Dendritic cell treated with granulocyte-macrophage colony-stimulating factor and Interleukin-4, amounts not matched to agents 40 ng/mL and 50 ng/mL, for 4 days (primary cell): Measurements from ENCODE around the gene ABCA5.

Source experiments
- H3K27ac Mint-ChIP-seq: one replicate; pipeline ENCODE4 v1.8.0; 2022; ENCODE audit warnings: mild to moderate bottlenecking, mixed read lengths
- H3K27me3 Mint-ChIP-seq: one replicate; pipeline ENCODE4 v1.8.0; 2022; ENCODE audit warnings: mild to moderate bottlenecking, mixed read lengths
- H3K36me3 Mint-ChIP-seq: one replicate; pipeline ENCODE4 v1.8.0; 2022; ENCODE audit warnings: low read depth, mixed read lengths
- H3K4me1 Mint-ChIP-seq: one replicate; pipeline ENCODE4 v1.8.0; 2022; ENCODE audit warnings: low read depth, mixed read lengths
- H3K4me3 Mint-ChIP-seq: one replicate; pipeline ENCODE4 v1.8.0; 2022; ENCODE audit warnings: mild to moderate bottlenecking, moderate library complexity, mixed read lengths
- H3K9me3 Mint-ChIP-seq: one replicate; pipeline ENCODE4 v1.8.0; 2022; ENCODE audit warnings: mixed read lengths
- intact Hi-C: fragments of 100-400 bp; cut with micrococcal nuclease; formaldehyde crosslinking; loops from one replicate; pipeline ENCODE4 v1.15.0; 2022

Gene ABCA5

GRCh38 chr17:69327060-69327831 is at the start of gene ABCA5:
TSS of gene ABCA5 (minus strand) at chr17:69327133. CDS start at chr17:69314415, 12,718 bp downstream.
- intact Hi-C loops = loop anchor here (2.0 kb wide), 1 partner anchor 68 kb away; no protein-coding TSS in a partner anchor
- peak within 1 kb of the TSS; percentile 91 for H3K27ac Mint-ChIP-seq
- H3K9me3 Mint-ChIP-seq = no peaks in the 10 kb centered on the region
- peak within 1 kb of the TSS; percentile 96 for H3K4me3 Mint-ChIP-seq
- H3K36me3 Mint-ChIP-seq = peaks cover 8% of the 10 kb centered on the region
- peaks cover 21% of the 10 kb centered on the region for H3K27me3 Mint-ChIP-seq
- H3K4me1 Mint-ChIP-seq = peaks cover 33% of the 10 kb centered on the region

GRCh38 chr17:69375229-69375628 is 48.3 kb upstream of the ABCA5 start:
- no peak overlapping the region for H3K27ac Mint-ChIP-seq

GRCh38 chr17:69373069-69373468 is 46.1 kb upstream of the ABCA5 start:
- no peaks in the 10 kb centered on the region for H3K9me3 Mint-ChIP-seq
- peaks cover 19% of the 10 kb centered on the region for H3K27me3 Mint-ChIP-seq
- H3K4me3 Mint-ChIP-seq = no peak overlapping the region
- no peaks in the 10 kb centered on the region for H3K36me3 Mint-ChIP-seq
- peaks cover 27% of the 10 kb centered on the region for H3K4me1 Mint-ChIP-seq
- intact Hi-C loops = no loop called here
- no peak overlapping the region for H3K27ac Mint-ChIP-seq

More at GRCh38 chr17:69375229-69375628, 48.3 kb upstream of the ABCA5 start:
- H3K4me3 Mint-ChIP-seq = no peak overlapping the region
- H3K36me3 Mint-ChIP-seq = no peaks in the 10 kb centered on the region
- peaks cover 13% of the 10 kb centered on the region for H3K27me3 Mint-ChIP-seq
- intact Hi-C loops = no loop called here
- H3K4me1 Mint-ChIP-seq = peaks cover 27% of the 10 kb centered on the region
- H3K9me3 Mint-ChIP-seq = no peaks in the 10 kb centered on the region

GRCh38 chr17:69367298-69367697 is 40.4 kb upstream of the ABCA5 start:
- Mint-ChIP-seq H3K36me3 (no peaks in the 10 kb centered on the region), H3K27ac (no peak overlapping the region), H3K4me3 (no peak overlapping the region), H3K27me3 (peaks cover 18% of the 10 kb centered on the region), H3K9me3 (no peaks in the 10 kb centered on the region), H3K4me1 (peaks cover 17% of the 10 kb centered on the region)
- intact Hi-C loops = no loop called here

- peaks cover 8% of the 10 kb centered on the region for H3K27me3 Mint-ChIP-seq
- no peaks in the 10 kb centered on the region for H3K9me3 Mint-ChIP-seq
- H3K36me3 Mint-ChIP-seq = no peaks in the 10 kb centered on the region
- no peak overlapping the region for H3K27ac Mint-ChIP-seq
- peaks cover 4% of the 10 kb centered on the region for H3K4me1 Mint-ChIP-seq
- no peak overlapping the region for H3K4me3 Mint-ChIP-seq
- intact Hi-C loops = no loop called here
Measured at GRCh38 chr17:69363488-69364210, 36.7 kb upstream of the ABCA5 start.

- Mint-ChIP-seq H3K4me1 (no peaks in the 10 kb centered on the region), H3K36me3 (no peaks in the 10 kb centered on the region), H3K27ac (no peak overlapping the region), H3K9me3 (no peaks in the 10 kb centered on the region), H3K4me3 (no peak overlapping the region), H3K27me3 (peaks cover 3% of the 10 kb centered on the region)
- intact Hi-C loops = no loop called here
Measured at GRCh38 chr17:69361156-69361555, 34.2 kb upstream of the ABCA5 start.

- Mint-ChIP-seq H3K9me3 (no peaks in the 10 kb centered on the region), H3K27ac (no peak overlapping the region), H3K4me3 (no peak overlapping the region), H3K4me1 (no peaks in the 10 kb centered on the region), H3K27me3 (peaks cover 5% of the 10 kb centered on the region), H3K36me3 (no peaks in the 10 kb centered on the region)
- intact Hi-C loops = no loop called here
Measured at GRCh38 chr17:69358688-69359596, 32.0 kb upstream of the ABCA5 start.

GRCh38 chr17:69357701-69358100 is 30.8 kb upstream of the ABCA5 start:
- Mint-ChIP-seq H3K9me3 (no peaks in the 10 kb centered on the region), H3K4me3 (no peak overlapping the region), H3K36me3 (no peaks in the 10 kb centered on the region), H3K27me3 (peaks cover 4% of the 10 kb centered on the region), H3K4me1 (no peaks in the 10 kb centered on the region), H3K27ac (no peak overlapping the region)
- intact Hi-C loops = no loop called here

- H3K9me3 Mint-ChIP-seq = no peaks in the 10 kb centered on the region
- no peak overlapping the region for H3K4me3 Mint-ChIP-seq
- H3K27ac Mint-ChIP-seq = no peak overlapping the region
- no peaks in the 10 kb centered on the region for H3K36me3 Mint-ChIP-seq
- no peaks in the 10 kb centered on the region for H3K4me1 Mint-ChIP-seq
- intact Hi-C loops = no loop called here
- H3K27me3 Mint-ChIP-seq = peaks cover 5% of the 10 kb centered on the region
Measured at GRCh38 chr17:69356625-69357024, 29.7 kb upstream of the ABCA5 start.

GRCh38 chr17:69350911-69351310 is 24.0 kb upstream of the ABCA5 start:
- Mint-ChIP-seq H3K27ac (no peak overlapping the region), H3K4me1 (no peaks in the 10 kb centered on the region), H3K9me3 (no peaks in the 10 kb centered on the region), H3K36me3 (no peaks in the 10 kb centered on the region), H3K4me3 (no peak overlapping the region), H3K27me3 (peaks cover 9% of the 10 kb centered on the region)
- intact Hi-C loops = no loop called here

- Mint-ChIP-seq H3K4me3 (no peak overlapping the region), H3K27me3 (peaks cover 7% of the 10 kb centered on the region), H3K4me1 (no peaks in the 10 kb centered on the region), H3K27ac (no peak overlapping the region), H3K9me3 (no peaks in the 10 kb centered on the region), H3K36me3 (no peaks in the 10 kb centered on the region)
- intact Hi-C loops = no loop called here
Measured at GRCh38 chr17:69348429-69348828, 21.5 kb upstream of the ABCA5 start.

- H3K4me1 Mint-ChIP-seq = no peaks in the 10 kb centered on the region
- H3K9me3 Mint-ChIP-seq = no peaks in the 10 kb centered on the region
- no peaks in the 10 kb centered on the region for H3K36me3 Mint-ChIP-seq
- intact Hi-C loops = no loop called here
- H3K4me3 Mint-ChIP-seq = no peak overlapping the region
- H3K27ac Mint-ChIP-seq = no peak overlapping the region
- peaks cover 5% of the 10 kb centered on the region for H3K27me3 Mint-ChIP-seq
Measured at GRCh38 chr17:69346766-69347165, 19.8 kb upstream of the ABCA5 start.

- no peaks in the 10 kb centered on the region for H3K27me3 Mint-ChIP-seq
Measured at GRCh38 chr17:69344939-69345338, 18.0 kb upstream of the ABCA5 start.

More at GRCh38 chr17:69344939-69345338, 18.0 kb upstream of the ABCA5 start:
- Mint-ChIP-seq H3K4me3 (no peak overlapping the region), H3K27ac (no peak overlapping the region), H3K9me3 (no peaks in the 10 kb centered on the region), H3K36me3 (no peaks in the 10 kb centered on the region), H3K4me1 (no peaks in the 10 kb centered on the region)
- intact Hi-C loops = no loop called here
